ENCODE measurements around the gene TMED1. TPM values are rescaled to one million over a fixed set of nuclear protein-coding genes. Genes with fewer than 3 reads are reported as not detected.

TMED1 gene
- polyA plus RNA-seq, 1 donor (not counting 4 experiments of a cell fraction or from before 2014, with no cell fraction given), result 18.2 TPM

DNA sequence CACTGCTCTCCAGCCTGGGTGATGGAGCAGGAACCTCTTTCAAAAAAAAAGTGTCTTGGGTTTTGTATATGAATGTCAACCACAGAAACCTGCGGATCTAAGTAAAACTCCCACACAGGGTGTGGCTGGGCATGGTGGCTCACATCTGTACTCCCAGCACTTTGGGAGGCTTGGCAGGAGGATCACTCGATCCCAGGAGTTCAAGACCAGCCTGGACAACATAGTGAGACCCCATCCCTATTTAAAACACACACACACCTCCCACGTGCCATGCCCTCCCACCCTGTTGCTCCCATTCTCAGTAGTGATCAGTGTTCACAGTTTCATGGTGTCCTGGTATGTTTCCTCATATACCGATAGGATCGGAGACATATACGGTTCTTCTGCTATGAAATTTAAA is 9.2 kb downstream of the TMED1 start:
- H2AFZ ChIP-seq (ENCODE audit: control insufficient read depth, low read length), result no peak overlapping the region
- H4K20me1 ChIP-seq (ENCODE audit: control insufficient read depth, extremely low read depth, insufficient read depth, low read length), result no peaks in the 10 kb centered on the region
- H3K27me3 ChIP-seq (ENCODE audit: control insufficient read depth, extremely low read depth, insufficient read depth, low read length), result no peaks in the 10 kb centered on the region
- H3K4me3 ChIP-seq (ENCODE audit: control insufficient read depth in 2 of 3, extremely low read depth in 1 of 3, insufficient read depth in 2 of 3, low read depth in 1 of 3, low read length in 3 of 3), result no peak overlapping the region
- no peaks in the 10 kb centered on the region for H3K9me3 ChIP-seq (ENCODE audit: control insufficient read depth, low read depth, low read length)
- no peak overlapping the region for H3K27ac ChIP-seq (ENCODE audit: control insufficient read depth, insufficient read depth, low read length)
- no peak for DNase-seq (ENCODE audit: low read depth, low spot score)
- no peak overlapping the region for H3K9ac ChIP-seq (ENCODE audit: control insufficient read depth, extremely low read depth, insufficient read depth, low read length)
- H3K4me1 ChIP-seq (ENCODE audit: control insufficient read depth, extremely low read depth, insufficient read depth, low read length), result no peaks in the 10 kb centered on the region
- H3K9me1 ChIP-seq (ENCODE audit: control insufficient read depth, extremely low read depth, insufficient read depth, low read length), result no peaks in the 10 kb centered on the region
- H3K4me2 ChIP-seq (ENCODE audit: control insufficient read depth, extremely low read depth, insufficient read depth, low read depth, low read length), result no peak overlapping the region
- no peak for FAIRE-seq
- H3K79me2 ChIP-seq (ENCODE audit: control insufficient read depth, insufficient read depth, low read length), result no peaks in the 10 kb centered on the region
- dilution Hi-C loops (cut with MboI; ENCODE audit: extremely low pct_ligation_motif_present, low sequenced_read_pairs), result no loop called here
- no peak for TF ChIP-seq EZH2 (IDR thresholded peaks at IDR 0.05; ENCODE audit: low read length)
- TF ChIP-seq, protein P1, sequence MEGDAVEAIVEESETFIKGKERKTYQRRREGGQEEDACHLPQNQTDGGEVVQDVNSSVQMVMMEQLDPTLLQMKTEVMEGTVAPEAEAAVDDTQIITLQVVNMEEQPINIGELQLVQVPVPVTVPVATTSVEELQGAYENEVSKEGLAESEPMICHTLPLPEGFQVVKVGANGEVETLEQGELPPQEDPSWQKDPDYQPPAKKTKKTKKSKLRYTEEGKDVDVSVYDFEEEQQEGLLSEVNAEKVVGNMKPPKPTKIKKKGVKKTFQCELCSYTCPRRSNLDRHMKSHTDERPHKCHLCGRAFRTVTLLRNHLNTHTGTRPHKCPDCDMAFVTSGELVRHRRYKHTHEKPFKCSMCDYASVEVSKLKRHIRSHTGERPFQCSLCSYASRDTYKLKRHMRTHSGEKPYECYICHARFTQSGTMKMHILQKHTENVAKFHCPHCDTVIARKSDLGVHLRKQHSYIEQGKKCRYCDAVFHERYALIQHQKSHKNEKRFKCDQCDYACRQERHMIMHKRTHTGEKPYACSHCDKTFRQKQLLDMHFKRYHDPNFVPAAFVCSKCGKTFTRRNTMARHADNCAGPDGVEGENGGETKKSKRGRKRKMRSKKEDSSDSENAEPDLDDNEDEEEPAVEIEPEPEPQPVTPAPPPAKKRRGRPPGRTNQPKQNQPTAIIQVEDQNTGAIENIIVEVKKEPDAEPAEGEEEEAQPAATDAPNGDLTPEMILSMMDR (optimal IDR thresholded peaks at IDR 0.05 in 1 of 3, IDR thresholded peaks at IDR 0.05 in 1 of 3, conservative IDR thresholded peaks at IDR 0.05 in 1 of 3; ENCODE audit: extremely low read depth in 1 of 3, insufficient read depth in 2 of 3, low read length in 3 of 3), result no peak
- peaks cover 17 to 24% of the 10 kb centered on the region in 2 experiments for H3K36me3 ChIP-seq (ENCODE audit: control insufficient read depth in 2 of 2, extremely low read depth in 1 of 2, insufficient read depth in 2 of 2, low read length in 2 of 2)

DNA sequence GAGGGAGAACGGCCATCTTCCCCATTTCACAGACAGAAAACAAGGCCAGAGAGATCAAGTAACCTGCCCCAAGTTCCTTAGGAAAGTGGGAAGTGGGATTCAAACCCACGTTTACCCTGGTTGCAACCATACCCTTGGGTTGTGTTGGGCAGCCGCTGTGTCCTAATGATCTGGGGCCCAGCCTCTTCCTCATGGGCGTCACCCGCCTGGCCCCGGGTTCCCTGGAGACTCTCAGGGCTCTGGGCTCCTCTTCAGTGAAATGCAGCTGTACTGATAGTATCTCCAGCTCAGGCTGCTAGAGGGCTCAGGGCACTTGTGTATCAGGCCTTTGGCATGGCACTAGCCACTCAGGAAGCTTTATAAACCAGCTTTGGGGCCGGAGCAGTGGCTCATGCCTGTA is 9.8 kb downstream of the TMED1 start:
- no peaks in the 10 kb centered on the region for H3K9me1 ChIP-seq (ENCODE audit: control insufficient read depth, extremely low read depth, insufficient read depth, low read length)
- H3K27me3 ChIP-seq (ENCODE audit: control insufficient read depth, extremely low read depth, insufficient read depth, low read length), result no peaks in the 10 kb centered on the region
- no peak overlapping the region for H3K4me2 ChIP-seq (ENCODE audit: control insufficient read depth, extremely low read depth, insufficient read depth, low read depth, low read length)
- DNase-seq (ENCODE audit: low read depth, low spot score), result no peak
- no peaks in the 10 kb centered on the region for H3K4me1 ChIP-seq (ENCODE audit: control insufficient read depth, extremely low read depth, insufficient read depth, low read length)
- TF ChIP-seq, protein P1 (optimal IDR thresholded peaks at IDR 0.05 in 1 of 3, IDR thresholded peaks at IDR 0.05 in 1 of 3, conservative IDR thresholded peaks at IDR 0.05 in 1 of 3; ENCODE audit: extremely low read depth in 1 of 3, insufficient read depth in 2 of 3, low read length in 3 of 3), result no peak
- no peak for TF ChIP-seq EZH2 (IDR thresholded peaks at IDR 0.05; ENCODE audit: low read length)
- H3K36me3 ChIP-seq (ENCODE audit: control insufficient read depth in 2 of 2, extremely low read depth in 1 of 2, insufficient read depth in 2 of 2, low read length in 2 of 2), result peaks cover 17 to 23% of the 10 kb centered on the region in 2 experiments
- H3K79me2 ChIP-seq (ENCODE audit: control insufficient read depth, insufficient read depth, low read length), result no peaks in the 10 kb centered on the region
- dilution Hi-C loops (cut with MboI; ENCODE audit: extremely low pct_ligation_motif_present, low sequenced_read_pairs), result no loop called here
- FAIRE-seq, result no peak
- H3K4me3 ChIP-seq (ENCODE audit: control insufficient read depth in 2 of 3, extremely low read depth in 1 of 3, insufficient read depth in 2 of 3, low read depth in 1 of 3, low read length in 3 of 3), result no peak overlapping the region
- no peak overlapping the region for H3K27ac ChIP-seq (ENCODE audit: control insufficient read depth, insufficient read depth, low read length)
- no peak overlapping the region for H2AFZ ChIP-seq (ENCODE audit: control insufficient read depth, low read length)
- no peaks in the 10 kb centered on the region for H3K9me3 ChIP-seq (ENCODE audit: control insufficient read depth, low read depth, low read length)
- no peak overlapping the region for H3K9ac ChIP-seq (ENCODE audit: control insufficient read depth, extremely low read depth, insufficient read depth, low read length)
- no peaks in the 10 kb centered on the region for H4K20me1 ChIP-seq (ENCODE audit: control insufficient read depth, extremely low read depth, insufficient read depth, low read length)
